ENCODE results near the gene ATG4B.

GRCh38 chr2:241641631-241642030 lies 4.1 kb downstream of the ATG4B start:
- TF ChIP-seq POLR2A (IDR thresholded peaks at IDR 0.05): no peak
- no peak for TF ChIP-seq CTCF (IDR thresholded peaks at IDR 0.05 in 8 of 11, conservative IDR thresholded peaks at IDR 0.05 in 3 of 11)
